Right lobe of liver (tissue), 6 donors: ENCODE data around the gene CD48. TPM values are rescaled to one million over a fixed set of nuclear protein-coding genes. Genes with fewer than 3 reads are reported as not detected.

ENCODE experiments used
- ATAC-seq, 4 donors: fragments of 200-7000 bp; cut with Tn5 transposase; one replicate each; pipeline ENCODE4 v1.9.1; 2020; ENCODE audit warnings: mild to moderate bottlenecking in 4 of 4, moderate library complexity in 4 of 4
- DNase-seq, 3 donors: peaks; one replicate each; pipeline ENCODE4 v3.0.0-alpha.2; 2020
- H3K27ac ChIP-seq, 3 donors: fragments of 200-600 bp; one replicate each; pipeline ENCODE4 v1.8.0; 2022
- H3K27me3 ChIP-seq, 2 donors: fragments of 200-600 bp; one replicate each; pipeline ENCODE4 v1.8.0; 2022
- H3K36me3 ChIP-seq, 4 donors: fragments of 200-600 bp; sonication (generic) in 1 of 4; one replicate each; pipeline versions ENCODE4 v1.5.1 to v1.8.0; 2017 to 2022; ENCODE audit warnings: control low read depth in 1 of 4
- H3K4me1 ChIP-seq, 4 donors: fragments of 200-600 bp; sonication (generic) in 1 of 4; one replicate each; pipeline versions ENCODE4 v1.5.1 to v1.8.0; 2017 to 2022; ENCODE audit warnings: control low read depth in 1 of 4
- H3K4me3 ChIP-seq, 3 donors: fragments of 200-600 bp; one replicate each; pipeline ENCODE4 v1.8.0; 2022
- H3K9me3 ChIP-seq, 4 donors: fragments of 200-600 bp; sonication (generic) in 1 of 4; one replicate each; pipeline versions ENCODE4 v1.5.1 to v1.8.0; 2017 to 2022; ENCODE audit warnings: control low read depth in 1 of 4
- CTCF ChIP-seq, 4 donors: fragments of 200-600 bp in 3 of 4; fragments of 450-650 bp in 1 of 4; IDR thresholded peaks; one replicate each; pipeline versions ENCODE4 v1.5.1 to v1.8.0; 2016 to 2022; ENCODE audit warnings: antibody characterized with exemption in 4 of 4, mild to moderate bottlenecking in 2 of 4
- POLR2A ChIP-seq: fragments of 450-650 bp; IDR thresholded peaks from one replicate; pipeline ENCODE4 v1.6.1; 2017; ENCODE audit warnings: antibody characterized with exemption, mild to moderate bottlenecking
- WGBS: methylation state at CpG from one replicate; pipeline ENCODE4 v1.1.6; 2018; ENCODE audit warnings: low coverage, low lambda C conversion rate; ENCODE audit not compliant: insufficient coverage; ENCODE audit errors: missing lambda C conversion rate; 5-methylcytosine and 5-hydroxymethylcytosine counted together
- intact Hi-C, 2 donors: fragments of 100-400 bp; cut with DNase I; formaldehyde crosslinking; loops; one replicate each; pipeline versions ENCODE4 v1.11.2 to v1.14.1; 2022
- long read RNA-seq: library from polyadenylated mRNA; unstranded; transcript quantifications from one replicate; pipeline ENCODE4 v2.0.0, GENCODE V29; 2019
- total RNA-seq, 6 experiments: library from RNA; depleted of rRNA in 2 of 6; stranded (reverse); fragments of >200 nt in 2 of 6; fragmentation: NEBNext Ultra II Directional in 3 of 6; extraction: Animal tissue kit (Norgen Biotek cat#: 25700) in 3 of 6; gene quantifications; one replicate each; pipeline versions ENCODE4 v1.1.0 to v1.2.4, GENCODE V29; 2016 to 2023
- donor health status: DM: no; HTN: yes; CAD: no.
- donor health status: DM: no; HTN: no; CAD: no.
- donor health status: DM: no; HTN: no; CAD: no.
- donor health status: DM: no; HTN: yes; CAD: no.
- donor health status: DM: no; HTN: yes; CAD: no.

Gene CD48, protein sequence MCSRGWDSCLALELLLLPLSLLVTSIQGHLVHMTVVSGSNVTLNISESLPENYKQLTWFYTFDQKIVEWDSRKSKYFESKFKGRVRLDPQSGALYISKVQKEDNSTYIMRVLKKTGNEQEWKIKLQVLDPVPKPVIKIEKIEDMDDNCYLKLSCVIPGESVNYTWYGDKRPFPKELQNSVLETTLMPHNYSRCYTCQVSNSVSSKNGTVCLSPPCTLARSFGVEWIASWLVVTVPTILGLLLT
- total RNA-seq = 1 to 10 TPM in 5 of 6 experiments, under 1 TPM in 1; 0.68 to 5.0 (median 3.4) TPM
- long read RNA-seq, partial matches to known transcripts = 0 of 1 reads
- long read RNA-seq, other reads (novel, unspliced or antisense) = 0 of 1 reads

- peak within 1 kb of the TSS in 2 of 3 donors; percentile 47 to 48 for H3K27ac ChIP-seq
- H3K4me1 ChIP-seq = no peaks in the 10 kb centered on the region
- TF ChIP-seq POLR2A (no peak), CTCF (IDR thresholded peaks at IDR 0.05) (no peak)
- no peaks in the 10 kb centered on the region for H3K27me3 ChIP-seq
- 39% methylated on average over 8 of the region's 9 CpGs for WGBS
- peak; percentile 38 to 58 (median 48) for ATAC-seq
- no peak for DNase-seq
- H3K36me3 ChIP-seq = no peaks in the 10 kb centered on the region
- no peaks in the 10 kb centered on the region for H3K9me3 ChIP-seq
- H3K4me3 ChIP-seq = peak within 1 kb of the TSS in 2 of 3 donors; percentile 7 to 37
- intact Hi-C loops = loop anchor here in 1 of 2 donors (10.0 kb wide), 1 partner anchor 113 kb away; no protein-coding TSS in a partner anchor
Measured at GRCh38 chr1:160711602-160712311, at the start of gene CD48. TSS of gene CD48 (minus strand) at chr1:160711822. CDS start at chr1:160711763, 59 bp downstream.

GRCh38 chr1:160761046-160761445 lies 49.4 kb upstream of the CD48 start:
- Histone ChIP-seq H3K27me3 (no peaks in the 10 kb centered on the region), H3K9me3 (no peaks in the 10 kb centered on the region), H3K27ac (no peak overlapping the region), H3K4me1 (peaks cover 0 to 8% (median 0%) of the 10 kb centered on the region in 4 donors), H3K36me3 (no peaks in the 10 kb centered on the region), H3K4me3 (no peak overlapping the region)
- TF ChIP-seq CTCF (IDR thresholded peaks at IDR 0.05) (no peak), POLR2A (no peak)
- intact Hi-C loops = no loop called here
- 100% methylated on average over 2 of the region's 4 CpGs for WGBS
- ATAC-seq = no peak
- DNase-seq = no peak

DNA sequence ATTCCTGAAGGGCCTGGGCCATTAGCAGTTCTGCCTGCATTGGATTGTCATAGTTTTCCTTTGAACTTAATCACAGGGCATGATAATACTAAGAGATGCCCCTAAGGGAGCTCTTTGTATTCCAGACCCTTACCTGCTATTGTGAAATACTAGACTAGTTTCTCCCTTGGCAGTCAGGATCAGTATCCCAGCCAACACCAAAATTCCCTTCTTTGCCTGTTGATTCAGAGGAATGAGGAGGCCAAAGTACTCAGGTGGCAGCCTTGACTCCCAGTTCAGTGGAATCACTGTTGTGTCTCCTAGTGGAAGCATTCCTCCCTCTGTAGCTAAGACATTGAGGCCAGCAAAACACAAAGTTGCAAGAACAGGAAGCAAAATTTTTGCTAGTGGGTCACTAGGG lies 48.1 kb upstream of the CD48 start:
- Histone ChIP-seq H3K4me1 (peaks cover 0 to 8% (median 0%) of the 10 kb centered on the region in 4 donors), H3K4me3 (no peak overlapping the region), H3K27me3 (no peaks in the 10 kb centered on the region), H3K36me3 (no peaks in the 10 kb centered on the region), H3K9me3 (no peaks in the 10 kb centered on the region), H3K27ac (no peak overlapping the region)
- intact Hi-C loops = no loop called here
- DNase-seq (peak in 1 of 3 donors; percentile 62), ATAC-seq (peak; percentile 83 to 97 (median 91))
- no peak for TF ChIP-seq POLR2A
- no peak for TF ChIP-seq CTCF (IDR thresholded peaks at IDR 0.05)

DNA sequence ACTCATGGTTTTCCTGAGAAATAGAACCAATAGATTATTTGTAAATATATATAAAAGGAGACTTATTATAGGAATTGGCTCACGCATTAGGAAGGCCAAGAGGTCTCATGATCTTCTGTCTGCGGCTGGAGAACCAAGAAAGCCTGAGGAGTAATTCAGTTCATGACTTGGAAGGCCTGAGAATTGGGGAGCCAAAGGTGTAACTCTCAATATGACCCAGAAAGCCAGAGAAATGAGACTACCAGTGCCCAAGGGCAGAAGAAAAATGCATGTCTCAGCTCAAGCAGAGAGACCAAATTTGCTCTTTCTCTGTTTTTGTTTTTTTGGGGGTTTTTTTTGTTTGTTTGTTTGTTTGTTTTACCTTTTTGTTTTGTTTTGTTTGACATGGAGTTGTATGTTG lies 46.9 kb upstream of the CD48 start:
- Histone ChIP-seq H3K9me3 (no peaks in the 10 kb centered on the region), H3K36me3 (no peaks in the 10 kb centered on the region), H3K27me3 (no peaks in the 10 kb centered on the region), H3K4me1 (peaks cover 0 to 8% (median 0%) of the 10 kb centered on the region in 4 donors), H3K4me3 (no peak overlapping the region), H3K27ac (no peak overlapping the region)
- intact Hi-C loops = no loop called here
- ATAC-seq (no peak), DNase-seq (no peak)
- 88% methylated on average over 2 of the region's 2 CpGs for WGBS
- TF ChIP-seq POLR2A (no peak), CTCF (IDR thresholded peaks at IDR 0.05) (no peak)
